SK-N-SH treated with all-trans-retinoic acid at 6 μM for 48 hours (cell line): ENCODE data around the gene GALNT4.

Experiments
- CSRNP3 ChIP-seq: fragments of 250-450 bp; sonication (Bioruptor Pico); IDR thresholded peaks from 2 replicates; pipeline ENCODE4 v1.5.1; 2021; ENCODE audit warnings: mild to moderate bottlenecking, moderate library complexity
- RARB ChIP-seq: fragments of 250-450 bp; sonication (Bioruptor Pico); IDR thresholded peaks from 2 replicates; pipeline ENCODE4 v1.8.0; 2021; ENCODE audit warnings: mild to moderate bottlenecking, moderate library complexity
- TOX ChIP-seq: fragments of 250-450 bp; sonication (Bioruptor Pico); IDR thresholded peaks from 2 replicates; pipeline ENCODE4 v1.8.0; 2021; ENCODE audit warnings: mild to moderate bottlenecking, moderate library complexity, borderline replicate concordance

DNA sequence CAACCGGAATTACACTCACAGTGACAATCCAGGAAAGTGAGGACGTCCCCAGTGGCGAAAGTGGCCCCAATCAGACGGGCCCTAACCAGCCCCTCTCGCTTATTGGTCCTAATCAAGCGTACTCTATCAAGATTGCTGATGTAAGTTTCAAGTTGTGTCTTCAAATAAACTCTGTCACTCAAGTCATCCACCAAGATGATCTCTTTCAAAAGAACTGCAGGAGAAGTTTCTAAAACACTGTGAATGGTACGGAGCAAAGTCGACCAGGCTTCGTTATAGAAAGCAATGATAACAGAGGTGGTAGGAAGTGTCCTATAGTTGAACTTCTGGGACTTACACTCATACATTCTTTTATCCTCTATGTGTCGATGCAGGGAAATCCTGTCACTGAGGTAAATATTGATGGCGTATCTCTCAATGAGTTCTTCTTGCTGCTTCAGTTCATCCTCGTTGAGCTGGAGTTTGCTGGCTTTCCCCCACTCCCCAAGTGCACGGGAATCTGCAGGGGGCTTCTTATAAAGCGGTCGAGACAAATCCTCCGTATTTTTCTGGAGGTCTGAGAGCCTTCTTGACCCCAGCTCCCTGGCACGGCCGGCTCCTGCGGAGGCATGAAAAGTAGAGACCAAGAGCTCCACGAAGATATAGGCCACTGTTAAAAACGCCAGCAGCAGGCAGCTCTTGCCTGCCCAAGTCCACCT, 604 bp downstream of the GALNT4 start:
- TF ChIP-seq TOX: no peak
- TF ChIP-seq CSRNP3 (CRISPR knock-in tag): no peak
- TF ChIP-seq RARB (CRISPR knock-in tag): no peak
